OCI-M2 (cell line): Measurements from ENCODE around the gene CDC25A.
"Not testable (repeated sequence)": the region's sequence is repeated elsewhere in the genome, so short reads cannot be mapped to it uniquely, and the experiment has no call there.

Source experiments
- DNase-seq: peaks from one replicate; lab custom pipeline; 2025; ENCODE audit not compliant: unreplicated experiment; lab: John Stamatoyannopoulos, UW

CDC25A gene

DNA sequence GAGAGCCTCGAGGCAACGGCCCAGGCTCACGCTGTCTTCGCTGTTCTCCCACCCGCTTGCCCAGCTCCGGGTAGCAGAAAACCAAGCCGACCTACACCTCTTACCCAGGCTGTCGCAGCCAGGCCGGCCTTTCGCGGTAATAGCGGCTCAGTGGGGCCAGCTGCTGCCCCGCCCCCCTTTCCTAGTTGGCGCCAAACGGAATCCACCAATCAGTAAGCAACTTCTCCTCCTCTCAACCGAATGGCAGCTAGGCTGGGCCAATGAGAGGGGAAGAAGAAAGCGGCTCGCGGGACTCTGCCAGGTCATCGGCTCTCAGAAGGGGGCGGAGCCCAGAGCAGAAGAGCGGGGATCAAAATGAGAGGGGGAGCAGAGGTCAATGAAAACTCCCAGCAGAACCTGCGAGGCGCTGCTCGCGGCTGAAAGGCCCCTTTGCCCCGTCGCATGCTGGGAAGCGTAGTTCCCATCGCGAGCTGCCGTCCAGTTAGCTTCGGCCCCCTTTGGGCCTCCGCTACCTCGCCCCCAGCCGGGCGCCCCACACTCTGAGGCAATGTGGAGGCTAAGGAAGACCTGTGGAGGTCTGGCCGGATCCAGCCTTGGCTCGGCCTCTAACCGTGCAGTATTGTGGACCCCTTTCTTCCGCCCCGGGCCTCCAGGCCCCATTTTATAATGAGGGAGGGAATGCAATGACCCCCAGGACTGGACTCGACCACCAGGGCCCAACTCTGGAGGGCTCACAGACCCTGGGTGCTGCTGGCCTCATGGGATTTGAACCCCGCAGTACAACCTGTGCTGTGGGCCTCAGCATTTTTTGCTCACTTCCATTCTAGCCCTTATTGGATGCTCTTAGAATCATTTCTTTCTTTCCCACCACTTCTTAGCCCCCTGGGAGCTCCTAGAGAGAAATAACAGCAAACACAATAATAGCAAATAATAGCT lies at the start of gene CDC25A:
Gene CDC25A (minus strand): TSS at position 152 of the 936 bp plus-strand sequence. CDS start 470 bp downstream, outside the sequence.
- DNase-seq, result peak; percentile 91

DNA sequence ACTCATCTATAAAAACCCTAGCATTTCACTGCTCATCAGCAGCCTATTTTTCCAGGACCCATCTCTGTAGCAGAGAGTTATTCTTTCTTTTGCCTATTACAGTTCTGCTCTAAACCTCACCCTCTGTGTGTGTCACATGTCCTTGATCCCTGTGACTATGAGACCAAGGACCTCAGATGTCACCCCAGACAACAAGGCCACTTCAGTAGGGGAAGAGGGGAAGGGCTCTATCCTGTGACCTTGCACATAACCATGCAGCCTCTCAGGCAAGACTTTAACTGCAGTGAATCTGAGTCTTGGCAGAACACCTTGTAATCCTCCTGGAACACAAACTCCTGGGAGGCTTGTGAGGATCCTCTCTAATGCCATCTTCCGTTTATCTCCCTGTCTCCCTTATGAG lies 48.3 kb upstream of the CDC25A start:
- no peak for DNase-seq

DNA sequence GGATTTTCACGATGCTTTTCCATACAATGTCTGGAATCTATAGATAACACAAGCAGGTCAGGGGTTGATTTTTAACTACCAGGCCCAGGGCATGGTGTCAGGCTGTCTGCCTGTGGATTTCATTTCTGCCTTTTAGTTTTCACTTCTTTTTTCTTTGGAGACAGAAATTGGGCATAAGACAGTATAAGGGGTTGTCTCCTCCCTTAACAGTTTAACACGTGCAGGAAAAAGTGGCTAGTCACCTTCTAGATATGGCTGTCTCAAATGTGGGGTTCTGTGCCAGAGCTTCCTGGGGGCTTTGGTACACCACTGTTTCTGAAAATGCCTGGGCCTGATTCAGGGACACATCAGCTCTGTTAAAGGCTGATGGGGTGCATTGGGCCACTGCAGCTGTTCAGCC lies 45.3 kb upstream of the CDC25A start:
- DNase-seq, result no peak

- DNase-seq, result peak; percentile 22
Observed at GRCh38 chr3:48232734-48233133, 44.5 kb upstream of the CDC25A start.

GRCh38 chr3:48232232-48232631 lies 44.0 kb upstream of the CDC25A start:
- DNase-seq, result no peak

DNA sequence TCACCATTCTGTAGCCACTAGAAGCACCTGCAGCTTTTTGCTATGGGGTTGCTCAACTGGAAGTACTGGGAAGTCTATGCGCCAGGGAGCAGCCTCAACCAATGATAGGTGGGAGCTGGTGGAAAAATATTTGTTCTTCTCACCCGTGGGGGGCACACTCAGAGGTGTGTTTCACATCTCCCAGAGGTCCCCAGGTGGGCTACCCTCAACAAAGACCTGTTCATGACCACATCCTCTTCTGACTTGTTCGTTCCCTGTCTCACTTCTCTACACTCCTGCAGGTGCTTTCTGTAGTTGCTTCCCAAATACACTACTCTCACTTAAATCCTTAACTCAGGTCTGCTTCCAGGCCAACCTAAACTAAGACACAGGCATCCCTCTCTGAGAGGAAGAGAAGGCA lies 38.7 kb upstream of the CDC25A start:
- no peak for DNase-seq

DNA sequence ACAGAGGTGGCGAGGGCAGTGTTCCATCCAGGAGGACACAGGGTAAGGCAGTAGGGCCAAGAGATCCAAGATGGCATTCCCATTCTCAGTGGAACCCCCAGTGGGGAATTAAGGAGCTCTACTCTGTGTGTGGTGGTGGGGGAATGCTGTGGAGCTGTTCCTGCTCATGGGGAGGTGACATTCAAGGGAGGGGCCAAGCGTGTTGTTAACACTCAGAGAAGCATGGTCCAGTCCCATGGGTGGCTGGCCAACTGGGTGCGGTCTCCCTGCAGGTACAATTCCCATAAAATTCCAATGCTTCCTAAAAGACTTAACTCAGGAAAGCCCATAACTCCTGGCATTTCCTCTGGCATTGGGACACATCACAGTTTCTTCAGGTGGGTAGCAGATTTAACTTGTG lies 37.4 kb upstream of the CDC25A start:
- DNase-seq, result no peak

- no peak for DNase-seq
Observed at GRCh38 chr3:48222616-48223513, 34.6 kb upstream of the CDC25A start, which contains the start of gene CAMP. Gene CAMP, plus strand, starts transcription at chr3:48223495. Its CDS starts 17 bp downstream, at chr3:48223512.

DNA sequence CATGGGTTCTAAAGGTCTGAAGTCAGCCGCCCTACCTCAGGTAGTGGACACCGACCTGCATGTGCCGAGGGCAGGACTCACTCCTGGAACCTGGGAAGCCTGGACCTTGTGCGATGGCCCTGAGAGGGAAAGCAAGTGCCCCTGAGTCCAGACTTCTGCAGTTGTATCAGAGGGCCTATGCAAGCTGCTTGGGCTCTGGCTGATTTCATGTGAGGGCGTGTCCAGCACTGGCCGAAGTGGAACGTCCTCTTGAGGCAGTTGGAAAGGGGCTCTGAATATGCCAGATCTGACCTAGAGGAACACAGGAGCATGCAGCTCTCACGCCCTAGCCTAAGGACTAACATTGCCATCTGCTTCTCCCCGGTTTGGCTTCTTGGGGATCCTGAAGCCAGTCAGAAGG lies 32.5 kb upstream of the CDC25A start:
- DNase-seq, result no peak

DNA sequence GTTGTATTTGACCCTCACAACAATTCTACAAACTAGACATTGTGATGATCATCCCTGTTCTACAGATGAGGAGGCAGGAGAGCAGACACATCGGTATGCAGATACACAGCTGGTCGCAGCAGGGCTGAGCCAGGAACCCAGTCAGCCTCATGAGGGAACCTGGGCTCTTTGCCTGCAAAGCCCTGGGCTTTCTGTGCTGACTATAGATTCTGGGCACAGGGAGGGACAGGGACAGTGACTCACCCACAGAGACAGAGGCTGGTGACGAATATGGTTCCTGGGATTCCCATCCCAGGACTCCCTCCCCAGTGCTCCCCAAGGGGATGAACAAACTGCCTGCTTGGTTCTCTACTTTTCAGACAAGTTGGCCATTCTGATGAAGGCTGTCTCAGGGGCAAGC lies 31.3 kb upstream of the CDC25A start:
- no peak for DNase-seq

- no peak for DNase-seq
Observed at GRCh38 chr3:48218537-48218936, 30.3 kb upstream of the CDC25A start.

DNA sequence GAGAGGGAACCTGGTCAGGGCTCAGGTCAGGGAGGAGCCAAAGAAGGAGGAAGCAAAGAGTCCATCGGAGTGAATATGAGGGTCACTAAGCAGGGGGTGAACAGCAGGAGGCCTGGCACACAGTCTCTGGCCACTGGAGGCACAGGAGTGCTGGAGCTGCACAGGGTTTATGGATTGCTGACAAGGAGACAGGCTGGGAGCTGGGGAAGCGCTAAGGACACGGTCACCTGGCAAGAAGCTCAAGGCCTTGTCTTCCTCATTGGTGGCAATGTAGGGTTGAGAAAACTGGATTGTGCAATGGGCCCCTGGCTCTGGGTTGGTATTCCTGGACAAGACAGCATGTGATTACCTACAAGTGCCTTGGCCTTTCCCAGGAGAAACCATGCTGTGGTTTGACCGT lies 29.2 kb upstream of the CDC25A start:
- no peak for DNase-seq

DNA sequence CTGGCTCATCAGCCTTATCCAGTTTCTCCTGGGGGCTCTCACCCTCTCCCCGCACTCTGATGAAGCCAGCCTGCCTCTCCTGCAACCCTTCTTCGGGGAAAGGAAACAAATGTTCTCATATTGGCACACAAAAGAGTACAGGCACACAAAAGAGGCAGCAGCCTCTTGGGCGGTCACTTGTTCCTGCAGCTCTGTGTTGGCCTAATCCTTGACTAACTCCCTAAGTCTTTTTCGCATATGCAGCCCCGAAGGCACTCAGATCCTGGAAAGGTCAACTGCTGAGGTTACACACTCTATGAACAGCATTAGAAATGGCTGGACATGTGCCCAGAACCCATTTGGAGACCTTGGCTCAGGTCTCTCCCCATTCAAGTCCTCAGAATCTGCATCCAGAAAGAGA lies 27.7 kb upstream of the CDC25A start:
- DNase-seq, result no peak

GRCh38 chr3:48215466-48215865 lies 27.2 kb upstream of the CDC25A start:
- no peak for DNase-seq

GRCh38 chr3:48215019-48215418 lies 26.8 kb upstream of the CDC25A start:
- no peak for DNase-seq

- DNase-seq, result no peak
Observed at GRCh38 chr3:48214225-48214624, 26.0 kb upstream of the CDC25A start.

- DNase-seq, result not testable (repeated sequence)
Observed at GRCh38 chr3:48211776-48212175, 23.6 kb upstream of the CDC25A start.

GRCh38 chr3:48210534-48210933 lies 22.3 kb upstream of the CDC25A start:
- not testable (repeated sequence) for DNase-seq

DNA sequence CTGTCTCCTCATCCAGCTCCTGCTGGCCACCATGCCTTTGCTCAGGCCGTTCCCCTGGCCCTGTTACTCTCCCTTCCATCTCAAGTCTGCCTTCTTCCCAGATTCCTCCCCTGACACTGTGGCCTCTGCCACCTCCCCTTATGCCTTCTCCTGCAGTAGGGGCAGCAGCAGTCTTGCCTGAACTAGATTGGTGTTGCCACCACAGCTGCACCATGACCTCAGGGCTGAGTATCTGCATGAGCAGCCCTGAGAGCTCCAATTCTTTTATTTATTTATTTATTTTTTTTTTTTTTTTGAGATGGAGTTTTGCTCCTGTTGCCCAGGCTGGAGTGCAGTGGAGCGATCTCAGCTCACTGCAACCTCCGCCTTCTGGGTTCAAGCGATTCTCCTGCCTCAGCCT lies 21.2 kb upstream of the CDC25A start:
- no peak for DNase-seq

- no peak for DNase-seq
Observed at GRCh38 chr3:48208076-48208475, 19.9 kb upstream of the CDC25A start.

- DNase-seq, result no peak
Observed at GRCh38 chr3:48202632-48203031, 14.4 kb upstream of the CDC25A start.

GRCh38 chr3:48199117-48199516 lies 10.9 kb upstream of the CDC25A start:
- no peak for DNase-seq
